Stimulated activated naive B cell treated with anti-CD40 and anti-IgM and Interleukin-4, amounts not matched to agents 10 μg/mL and 1 μg/mL and 100 μg/mL, for 72 hours (primary cell): Measurements from ENCODE around the gene CCDC63.
"Not testable (repeated sequence)": the region's sequence is repeated elsewhere in the genome, so short reads cannot be mapped to it uniquely, and the experiment has no call there.

ENCODE experiments used
- ATAC-seq, 2 donors: fragments of 150-1000 bp; cut with Tn5 transposase; replicated peaks; 2 replicates each; pipeline ENCODE4 v1.10.0; 2021; ENCODE audit warnings: moderate library complexity in 1 of 2
- DNase-seq: peaks from one replicate; pipeline ENCODE4 v3.0.0; 2021
- H3K27ac Mint-ChIP-seq: one replicate; pipeline ENCODE4 v1.8.0; 2022; ENCODE audit warnings: mild to moderate bottlenecking, mixed read lengths
- H3K27me3 Mint-ChIP-seq, 2 donors: one replicate each; pipeline ENCODE4 v1.8.0; 2022; ENCODE audit warnings: mixed read lengths in 2 of 2
- H3K36me3 Mint-ChIP-seq, 2 donors: one replicate each; pipeline ENCODE4 v1.8.0; 2022; ENCODE audit warnings: mixed read lengths in 2 of 2, mild to moderate bottlenecking in 1 of 2
- H3K4me1 Mint-ChIP-seq, 2 donors: one replicate each; pipeline ENCODE4 v1.8.0; 2022; ENCODE audit warnings: mixed read lengths in 2 of 2, mild to moderate bottlenecking in 1 of 2
- H3K4me3 Mint-ChIP-seq, 2 donors: one replicate each; pipeline ENCODE4 v1.8.0; 2022; ENCODE audit warnings: mild to moderate bottlenecking in 2 of 2, mixed read lengths in 2 of 2, moderate library complexity in 1 of 2
- H3K9me3 Mint-ChIP-seq, 2 donors: one replicate each; pipeline ENCODE4 v1.8.0; 2022; ENCODE audit warnings: mixed read lengths in 2 of 2, mild to moderate bottlenecking in 1 of 2

CCDC63 gene

GRCh38 chr12:110850762-110851161, 4.0 kb downstream of the CCDC63 start:
- DNase-seq (no peak), ATAC-seq (no peak)
- Mint-ChIP-seq H3K36me3 (no peaks in the 10 kb centered on the region), H3K4me1 (peaks cover 11 to 24% of the 10 kb centered on the region in 2 donors), H3K27me3 (peaks cover 24 to 35% of the 10 kb centered on the region in 2 donors), H3K27ac (no peak overlapping the region), H3K9me3 (peaks cover 0 to 2% of the 10 kb centered on the region in 2 donors), H3K4me3 (no peak overlapping the region)

GRCh38 chr12:110853836-110854235, 7.0 kb downstream of the CCDC63 start:
- H3K27ac Mint-ChIP-seq: no peak overlapping the region
- peaks cover 0 to 2% of the 10 kb centered on the region in 2 donors for H3K9me3 Mint-ChIP-seq
- H3K27me3 Mint-ChIP-seq: peaks cover 11 to 13% of the 10 kb centered on the region in 2 donors
- no peaks in the 10 kb centered on the region for H3K36me3 Mint-ChIP-seq
- no peak overlapping the region for H3K4me3 Mint-ChIP-seq
- H3K4me1 Mint-ChIP-seq: peaks cover 8 to 12% of the 10 kb centered on the region in 2 donors
- ATAC-seq (no peak), DNase-seq (no peak)

GRCh38 chr12:110856542-110856941, 9.8 kb downstream of the CCDC63 start:
- no peaks in the 10 kb centered on the region for H3K9me3 Mint-ChIP-seq
- no peak overlapping the region for H3K4me3 Mint-ChIP-seq
- DNase-seq (no peak), ATAC-seq (no peak)
- H3K36me3 Mint-ChIP-seq: no peaks in the 10 kb centered on the region
- H3K4me1 Mint-ChIP-seq: peaks cover 8 to 9% of the 10 kb centered on the region in 2 donors
- H3K27me3 Mint-ChIP-seq: peaks cover 11 to 13% of the 10 kb centered on the region in 2 donors
- H3K27ac Mint-ChIP-seq: no peak overlapping the region

- Mint-ChIP-seq H3K27me3 (peaks cover 11 to 13% of the 10 kb centered on the region in 2 donors), H3K4me3 (no peak overlapping the region), H3K9me3 (no peaks in the 10 kb centered on the region), H3K27ac (no peak overlapping the region), H3K4me1 (peaks cover 9% of the 10 kb centered on the region in 2 donors), H3K36me3 (no peaks in the 10 kb centered on the region)
- ATAC-seq (no peak), DNase-seq (no peak)
Measured at GRCh38 chr12:110857528-110857927, 10.7 kb downstream of the CCDC63 start.

GRCh38 chr12:110857954-110858353, 11.2 kb downstream of the CCDC63 start:
- not testable (repeated sequence) for H3K36me3 Mint-ChIP-seq, ATAC-seq, H3K4me3 Mint-ChIP-seq, H3K27me3 Mint-ChIP-seq, H3K9me3 Mint-ChIP-seq, DNase-seq, H3K4me1 Mint-ChIP-seq, H3K27ac Mint-ChIP-seq

- DNase-seq: no peak
- no peak overlapping the region for H3K4me3 Mint-ChIP-seq
- no peak overlapping the region for H3K27ac Mint-ChIP-seq
- H3K4me1 Mint-ChIP-seq: peaks cover 9% of the 10 kb centered on the region in 2 donors
- no peaks in the 10 kb centered on the region for H3K9me3 Mint-ChIP-seq
- H3K27me3 Mint-ChIP-seq: no peaks in the 10 kb centered on the region
- no peaks in the 10 kb centered on the region for H3K36me3 Mint-ChIP-seq
- no peak for ATAC-seq
Measured at GRCh38 chr12:110858848-110859247, 12.1 kb downstream of the CCDC63 start.

GRCh38 chr12:110860833-110861296, 14.1 kb downstream of the CCDC63 start:
- DNase-seq: no peak
- no peak for ATAC-seq
- peaks cover 9% of the 10 kb centered on the region in 2 donors for H3K4me1 Mint-ChIP-seq
- no peak overlapping the region for H3K4me3 Mint-ChIP-seq
- no peaks in the 10 kb centered on the region for H3K27me3 Mint-ChIP-seq
- H3K27ac Mint-ChIP-seq: no peak overlapping the region
- H3K9me3 Mint-ChIP-seq: no peaks in the 10 kb centered on the region
- H3K36me3 Mint-ChIP-seq: no peaks in the 10 kb centered on the region

GRCh38 chr12:110861729-110862128, 14.9 kb downstream of the CCDC63 start:
- no peak overlapping the region for H3K4me3 Mint-ChIP-seq
- no peaks in the 10 kb centered on the region for H3K9me3 Mint-ChIP-seq
- DNase-seq: no peak
- ATAC-seq: no peak
- H3K4me1 Mint-ChIP-seq: peaks cover 9% of the 10 kb centered on the region in 2 donors
- H3K27me3 Mint-ChIP-seq: no peaks in the 10 kb centered on the region
- H3K27ac Mint-ChIP-seq: no peak overlapping the region
- H3K36me3 Mint-ChIP-seq: no peaks in the 10 kb centered on the region

GRCh38 chr12:110862329-110862728, 15.5 kb downstream of the CCDC63 start:
- Mint-ChIP-seq H3K27me3 (no peaks in the 10 kb centered on the region), H3K36me3 (no peaks in the 10 kb centered on the region), H3K27ac (no peak overlapping the region), H3K4me3 (no peak overlapping the region), H3K4me1 (peaks cover 9% of the 10 kb centered on the region in 2 donors), H3K9me3 (no peaks in the 10 kb centered on the region)
- no peak for DNase-seq
- no peak for ATAC-seq

- Mint-ChIP-seq H3K4me3 (no peak overlapping the region), H3K27ac (no peak overlapping the region), H3K9me3 (no peaks in the 10 kb centered on the region), H3K36me3 (no peaks in the 10 kb centered on the region), H3K27me3 (no peaks in the 10 kb centered on the region), H3K4me1 (peaks cover 9% of the 10 kb centered on the region in 2 donors)
- no peak for DNase-seq
- ATAC-seq: no peak
Measured at GRCh38 chr12:110863161-110863560, 16.4 kb downstream of the CCDC63 start.

GRCh38 chr12:110865521-110865920, 18.7 kb downstream of the CCDC63 start:
- Mint-ChIP-seq H3K27ac (no peak overlapping the region), H3K9me3 (no peaks in the 10 kb centered on the region), H3K36me3 (no peaks in the 10 kb centered on the region), H3K4me1 (peaks cover 9 to 18% of the 10 kb centered on the region in 2 donors), H3K4me3 (no peak overlapping the region), H3K27me3 (no peaks in the 10 kb centered on the region)
- no peak for ATAC-seq
- no peak for DNase-seq

GRCh38 chr12:110869026-110869425, 22.2 kb downstream of the CCDC63 start:
- no peak overlapping the region for H3K27ac Mint-ChIP-seq
- H3K27me3 Mint-ChIP-seq: peaks cover 5 to 9% of the 10 kb centered on the region in 2 donors
- no peak for DNase-seq
- peaks cover 0 to 8% of the 10 kb centered on the region in 2 donors for H3K4me1 Mint-ChIP-seq
- no peak overlapping the region for H3K4me3 Mint-ChIP-seq
- ATAC-seq: no peak
- no peaks in the 10 kb centered on the region for H3K36me3 Mint-ChIP-seq
- H3K9me3 Mint-ChIP-seq: no peaks in the 10 kb centered on the region

- H3K4me3 Mint-ChIP-seq: no peak overlapping the region
- peaks cover 5 to 16% of the 10 kb centered on the region in 2 donors for H3K27me3 Mint-ChIP-seq
- peaks cover 0 to 2% of the 10 kb centered on the region in 2 donors for H3K9me3 Mint-ChIP-seq
- no peak overlapping the region for H3K27ac Mint-ChIP-seq
- no peak for ATAC-seq
- H3K4me1 Mint-ChIP-seq: peaks cover 0 to 8% of the 10 kb centered on the region in 2 donors
- H3K36me3 Mint-ChIP-seq: no peaks in the 10 kb centered on the region
- no peak for DNase-seq
Measured at GRCh38 chr12:110869803-110870202, 23.0 kb downstream of the CCDC63 start.

GRCh38 chr12:110872100-110872499, 25.3 kb downstream of the CCDC63 start:
- no peaks in the 10 kb centered on the region for H3K36me3 Mint-ChIP-seq
- peaks cover 0 to 2% of the 10 kb centered on the region in 2 donors for H3K9me3 Mint-ChIP-seq
- DNase-seq (no peak), ATAC-seq (no peak)
- H3K4me1 Mint-ChIP-seq: peaks cover 0 to 8% of the 10 kb centered on the region in 2 donors
- no peak overlapping the region for H3K27ac Mint-ChIP-seq
- H3K4me3 Mint-ChIP-seq: no peak overlapping the region
- peaks cover 5 to 16% of the 10 kb centered on the region in 2 donors for H3K27me3 Mint-ChIP-seq

- Mint-ChIP-seq H3K4me1 (peaks cover 0 to 2% of the 10 kb centered on the region in 2 donors), H3K27me3 (peaks cover 9 to 21% of the 10 kb centered on the region in 2 donors), H3K9me3 (peaks cover 0 to 2% of the 10 kb centered on the region in 2 donors), H3K4me3 (no peak overlapping the region), H3K27ac (no peak overlapping the region), H3K36me3 (no peaks in the 10 kb centered on the region)
- ATAC-seq (no peak), DNase-seq (no peak)
Measured at GRCh38 chr12:110874351-110874750, 27.6 kb downstream of the CCDC63 start.

- Mint-ChIP-seq H3K9me3 (peaks cover 0 to 2% of the 10 kb centered on the region in 2 donors), H3K27me3 (peaks cover 9 to 21% of the 10 kb centered on the region in 2 donors), H3K4me1 (no peaks in the 10 kb centered on the region), H3K36me3 (no peaks in the 10 kb centered on the region), H3K27ac (no peak overlapping the region), H3K4me3 (no peak overlapping the region)
- DNase-seq (no peak), ATAC-seq (no peak)
Measured at GRCh38 chr12:110874781-110875180, 28.0 kb downstream of the CCDC63 start.
